Measurements from ENCODE around the gene MAPKAP1.

DNA sequence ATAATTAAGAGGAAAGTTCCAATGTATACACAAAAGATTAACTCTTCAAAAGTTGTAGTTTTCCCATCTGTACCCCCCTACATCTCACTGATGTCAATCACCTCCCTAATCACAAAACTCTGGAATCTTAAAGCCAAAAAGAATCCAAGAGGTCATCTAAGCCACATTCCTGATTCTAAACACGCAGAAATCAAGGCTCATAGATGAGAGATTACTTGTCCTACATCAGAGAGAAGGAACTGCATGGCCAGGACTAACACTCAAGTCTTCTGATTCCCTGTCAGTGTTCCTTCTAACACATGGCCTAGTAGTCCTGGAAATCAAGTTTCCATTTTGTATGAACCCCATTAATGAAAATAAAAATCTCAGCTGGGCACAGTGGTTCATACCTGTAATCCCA lies 58.7 kb downstream of the MAPKAP1 start:
- TF ChIP-seq YY1 (IDR thresholded peaks at IDR 0.05; ENCODE audit: insufficient read depth, insufficient read length) (no peak), ZNF274 (IDR thresholded peaks at IDR 0.05; ENCODE audit: low read depth, low read length) (no peak)
